ENCODE measurements around the gene MRPL52.
"Not testable (repeated sequence)": the region's sequence is repeated elsewhere in the genome, so short reads cannot be mapped to it uniquely, and the experiment has no call there.

DNA sequence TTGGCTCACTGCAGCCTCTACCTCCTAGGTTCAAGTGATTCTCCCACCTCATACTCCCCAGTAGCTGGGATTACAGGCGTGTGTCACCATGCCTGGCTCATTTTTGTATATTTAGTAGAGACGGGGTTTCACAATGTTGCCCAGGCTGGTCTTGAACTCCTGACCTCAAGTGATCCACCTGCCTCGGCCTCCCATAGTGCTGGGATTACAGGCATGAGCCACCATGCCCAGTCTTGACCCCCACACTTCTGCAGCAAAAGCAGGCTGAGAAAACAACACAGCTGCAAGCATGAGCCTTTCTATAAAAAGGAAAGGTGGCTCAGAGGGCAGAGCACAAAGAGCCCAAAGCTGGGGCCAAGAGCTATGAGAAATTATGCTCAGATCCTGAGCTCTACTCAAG, 30.7 kb downstream of the MRPL52 start:
- TF ChIP-seq CTCF, POLR2A, POLR2AphosphoS5 (IDR thresholded peaks at IDR 0.05): not testable (repeated sequence)
